Measurements from ENCODE around the gene COLEC12.
"Not testable (repeated sequence)": the region's sequence is repeated elsewhere in the genome, so short reads cannot be mapped to it uniquely, and the experiment has no call there.

COLEC12 gene

GRCh38 chr18:310042-310441 is 190.5 kb downstream of the COLEC12 start:
- no peak for DNase-seq

GRCh38 chr18:308086-308485 is 192.4 kb downstream of the COLEC12 start:
- DNase-seq: not testable (repeated sequence)

- DNase-seq: no peak
Measured at GRCh38 chr18:306608-307255, 193.8 kb downstream of the COLEC12 start.

GRCh38 chr18:305003-305501 is 195.4 kb downstream of the COLEC12 start:
- DNase-seq: no peak

GRCh38 chr18:303607-304006 is 196.9 kb downstream of the COLEC12 start:
- no peak for DNase-seq

GRCh38 chr18:303011-303410 is 197.5 kb downstream of the COLEC12 start:
- no peak for DNase-seq

- no peak for DNase-seq
Measured at GRCh38 chr18:302097-302496, 198.4 kb downstream of the COLEC12 start.

- DNase-seq: no peak
Measured at GRCh38 chr18:297936-298335, 202.6 kb downstream of the COLEC12 start.

GRCh38 chr18:295756-296490 is 204.6 kb downstream of the COLEC12 start:
- no peak for DNase-seq

- no peak for DNase-seq
Measured at GRCh38 chr18:294566-294965, 205.9 kb downstream of the COLEC12 start.

GRCh38 chr18:293536-293935 is 207.0 kb downstream of the COLEC12 start:
- DNase-seq: no peak

GRCh38 chr18:292271-292670 is 208.2 kb downstream of the COLEC12 start:
- DNase-seq: no peak

- not testable (repeated sequence) for DNase-seq
Measured at GRCh38 chr18:289970-290369, 210.5 kb downstream of the COLEC12 start.

- DNase-seq: no peak
Measured at GRCh38 chr18:289026-289425, 211.5 kb downstream of the COLEC12 start.

GRCh38 chr18:286515-287310 is 213.8 kb downstream of the COLEC12 start:
- no peak for DNase-seq

GRCh38 chr18:285817-286216 is 214.7 kb downstream of the COLEC12 start:
- DNase-seq: no peak

GRCh38 chr18:275486-275885 is 225.0 kb downstream of the COLEC12 start:
- DNase-seq: no peak

GRCh38 chr18:274313-274712 is 226.2 kb downstream of the COLEC12 start:
- DNase-seq: no peak

GRCh38 chr18:273525-273924 is 227.0 kb downstream of the COLEC12 start:
- no peak for DNase-seq

- no peak for DNase-seq
Measured at GRCh38 chr18:272650-273049, 227.9 kb downstream of the COLEC12 start.

- no peak for DNase-seq
Measured at GRCh38 chr18:269480-270095, 230.9 kb downstream of the COLEC12 start.

GRCh38 chr18:267688-268552 is 232.6 kb downstream of the COLEC12 start, which contains the start of gene THOC1:
Gene THOC1, minus strand, starts transcription at chr18:268047. Its CDS starts 28 bp downstream, at chr18:268019.
- DNase-seq: peak; percentile 79 to 90 (median 88)

All from activated naive CD4-positive, alpha-beta T cell (primary cell).